Activated T-cell treated with anti-CD3 and anti-CD28 coated beads, Interleukin-2, amount 50 U/mL, for 1 hour (primary cell): ENCODE results near the gene ARFGEF3.

ENCODE experiments used
- DNase-seq: peaks from one replicate; pipeline ENCODE4 v3.0.0-alpha.2; 2020

The ARFGEF3 gene

GRCh38 chr6:138218449-138218848, 56.7 kb downstream of the ARFGEF3 start, which contains the start of gene PBOV1:
Gene PBOV1 (minus strand): TSS chr6:138218491. CDS start chr6:138218395, 96 bp downstream.
- no peak for DNase-seq

- no peak for DNase-seq
Observed at GRCh38 chr6:138219398-138219797, 57.7 kb downstream of the ARFGEF3 start.

- DNase-seq, result no peak
Observed at GRCh38 chr6:138219901-138220300, 58.2 kb downstream of the ARFGEF3 start.

- DNase-seq, result no peak
Observed at GRCh38 chr6:138222901-138223546, 61.3 kb downstream of the ARFGEF3 start.

GRCh38 chr6:138225953-138226352, 64.2 kb downstream of the ARFGEF3 start:
- no peak for DNase-seq

GRCh38 chr6:138226700-138227315, 65.1 kb downstream of the ARFGEF3 start:
- no peak for DNase-seq

- no peak for DNase-seq
Observed at GRCh38 chr6:138227316-138227781, 65.6 kb downstream of the ARFGEF3 start.

GRCh38 chr6:138229072-138229471, 67.3 kb downstream of the ARFGEF3 start:
- no peak for DNase-seq

- DNase-seq, result no peak
Observed at GRCh38 chr6:138229663-138230179, 68.0 kb downstream of the ARFGEF3 start.

- DNase-seq, result no peak
Observed at GRCh38 chr6:138230221-138230620, 68.5 kb downstream of the ARFGEF3 start.

GRCh38 chr6:138230759-138231380, 69.1 kb downstream of the ARFGEF3 start:
- no peak for DNase-seq

- no peak for DNase-seq
Observed at GRCh38 chr6:138231381-138231886, 69.7 kb downstream of the ARFGEF3 start.

- no peak for DNase-seq
Observed at GRCh38 chr6:138234363-138234762, 72.6 kb downstream of the ARFGEF3 start.

- DNase-seq, result no peak
Observed at GRCh38 chr6:138235205-138235604, 73.5 kb downstream of the ARFGEF3 start.

GRCh38 chr6:138235693-138236092, 74.0 kb downstream of the ARFGEF3 start:
- DNase-seq, result no peak

- no peak for DNase-seq
Observed at GRCh38 chr6:138237463-138237862, 75.7 kb downstream of the ARFGEF3 start.

GRCh38 chr6:138238368-138238767, 76.6 kb downstream of the ARFGEF3 start:
- no peak for DNase-seq

GRCh38 chr6:138239774-138240173, 78.0 kb downstream of the ARFGEF3 start:
- DNase-seq, result no peak

- no peak for DNase-seq
Observed at GRCh38 chr6:138240476-138241245, 78.9 kb downstream of the ARFGEF3 start.

- no peak for DNase-seq
Observed at GRCh38 chr6:138241381-138241780, 79.6 kb downstream of the ARFGEF3 start.

GRCh38 chr6:138241934-138242333, 80.2 kb downstream of the ARFGEF3 start:
- no peak for DNase-seq

- no peak for DNase-seq
Observed at GRCh38 chr6:138242987-138243592, 81.4 kb downstream of the ARFGEF3 start.
